H9 (cell line): ENCODE results near the gene CDYL. TPM values are rescaled to one million over a fixed set of nuclear protein-coding genes. Genes with fewer than 3 reads are reported as not detected.

ENCODE experiments used
- DNase-seq: peaks from one replicate; pipeline ENCODE4 v3.0.0-alpha.2; 2017
- H2AFZ ChIP-seq: one replicate; pipeline ENCODE4 v1.6.1; 2013; ENCODE audit warnings: mild to moderate bottlenecking, low read length, control low read depth, moderate library complexity
- H2AK5ac ChIP-seq: 2 replicates; pipeline ENCODE4 v1.6.1; 2013; ENCODE audit warnings: low read length, control low read depth, mixed read lengths; ENCODE audit not compliant: insufficient read length
- H2BK120ac ChIP-seq: one replicate; pipeline ENCODE4 v1.6.1; 2013; ENCODE audit warnings: low read depth, mild to moderate bottlenecking, low read length, control low read depth, inconsistent platforms; ENCODE audit not compliant: poor library complexity, severe bottlenecking
- H2BK12ac ChIP-seq: 2 replicates; pipeline ENCODE4 v1.6.1; 2013; ENCODE audit warnings: low read length, control low read depth, mixed read lengths, low read depth; ENCODE audit not compliant: insufficient read length
- H2BK15ac ChIP-seq: 2 replicates; pipeline ENCODE4 v1.6.1; 2013; ENCODE audit warnings: low read depth, low read length, control low read depth
- H2BK20ac ChIP-seq: one replicate; pipeline ENCODE4 v1.6.1; 2013; ENCODE audit warnings: low read depth, mild to moderate bottlenecking, low read length, control low read depth, inconsistent platforms; ENCODE audit not compliant: poor library complexity, severe bottlenecking
- H2BK5ac ChIP-seq: 2 replicates; pipeline ENCODE4 v1.6.1; 2013; ENCODE audit warnings: low read length, control low read depth, mixed read lengths; ENCODE audit not compliant: insufficient read length
- H3K14ac ChIP-seq: 2 replicates; pipeline ENCODE4 v1.6.1; 2013; ENCODE audit warnings: low read length, control low read depth; ENCODE audit not compliant: insufficient read depth
- H3K18ac ChIP-seq: 2 replicates; pipeline ENCODE4 v1.6.1; 2013; ENCODE audit warnings: low read depth, mild to moderate bottlenecking, mixed read lengths, low read length, control low read depth; ENCODE audit not compliant: insufficient read length
- H3K23ac ChIP-seq: 2 replicates; pipeline ENCODE4 v1.6.1; 2013; ENCODE audit warnings: low read length, control low read depth, mixed read lengths, low read depth; ENCODE audit not compliant: insufficient read length
- H3K23me2 ChIP-seq: 2 replicates; pipeline ENCODE4 v1.6.1; 2013; ENCODE audit warnings: low read depth, mild to moderate bottlenecking, mixed read lengths, low read length, control low read depth; ENCODE audit not compliant: insufficient read length, poor library complexity, severe bottlenecking
- H3K27ac ChIP-seq: 2 replicates; pipeline ENCODE4 v1.5.1; 2013; ENCODE audit warnings: low read length, control low read depth, mixed read lengths, low read depth; ENCODE audit not compliant: insufficient read length
- H3K27me3 ChIP-seq: 2 replicates; pipeline ENCODE4 v1.6.1; 2013; ENCODE audit warnings: low read length, control low read depth, inconsistent platforms; ENCODE audit not compliant: insufficient read depth
- H3K4ac ChIP-seq: 2 replicates; pipeline ENCODE4 v1.6.1; 2013; ENCODE audit warnings: low read depth, mild to moderate bottlenecking, control low read depth, inconsistent platforms, low read length, moderate library complexity
- H3K4me1 ChIP-seq: 2 replicates; pipeline ENCODE4 v1.6.1; 2013; ENCODE audit warnings: low read length, control low read depth, inconsistent platforms; ENCODE audit not compliant: insufficient read depth
- H3K4me2 ChIP-seq: 2 replicates; pipeline ENCODE4 v1.6.1; 2013; ENCODE audit warnings: low read length, control low read depth, mixed read lengths; ENCODE audit not compliant: insufficient read length, insufficient read depth
- H3K56ac ChIP-seq: 2 replicates; pipeline ENCODE4 v1.6.1; 2013; ENCODE audit warnings: low read depth, mild to moderate bottlenecking, mixed read lengths, low read length, control low read depth; ENCODE audit not compliant: insufficient read length
- H3K79me1 ChIP-seq: 2 replicates; pipeline ENCODE4 v1.6.1; 2013; ENCODE audit warnings: low read depth, mild to moderate bottlenecking, moderate library complexity, low read length, control low read depth, inconsistent platforms; ENCODE audit not compliant: insufficient read depth, poor library complexity, severe bottlenecking
- H3K79me2 ChIP-seq: 2 replicates; pipeline ENCODE4 v1.6.1; 2013; ENCODE audit warnings: low read length, control low read depth, inconsistent platforms; ENCODE audit not compliant: insufficient read depth
- H3K9ac ChIP-seq: 2 replicates; pipeline ENCODE4 v1.6.1; 2013; ENCODE audit warnings: low read length, control low read depth, mixed read lengths; ENCODE audit not compliant: insufficient read length; ENCODE audit errors: extremely low read depth
- H3K9me3 ChIP-seq: one replicate; pipeline ENCODE4 v1.6.1; 2013; ENCODE audit warnings: low read depth, low read length, inconsistent platforms; ENCODE audit not compliant: control insufficient read depth
- H3T11ph ChIP-seq: one replicate; pipeline ENCODE4 v1.6.1; 2013; ENCODE audit warnings: mild to moderate bottlenecking, low read length, control low read depth, inconsistent platforms
- H4K20me1 ChIP-seq: one replicate; pipeline ENCODE4 v1.6.1; 2013; ENCODE audit not compliant: control insufficient read depth, insufficient read length, insufficient read depth
- H4K5ac ChIP-seq: 2 replicates; pipeline ENCODE4 v1.6.1; 2013; ENCODE audit warnings: low read depth, mild to moderate bottlenecking, mixed read lengths, low read length, control low read depth; ENCODE audit not compliant: insufficient read length
- H4K8ac ChIP-seq: replicated peaks from 2 replicates; pipeline ENCODE4 v1.6.1; 2013; ENCODE audit warnings: low read length, control low read depth, mixed read lengths, low read depth; ENCODE audit not compliant: insufficient read length
- H4K91ac ChIP-seq: 2 replicates; pipeline ENCODE4 v1.6.1; 2013; ENCODE audit warnings: low read depth, mild to moderate bottlenecking, moderate library complexity, mixed read lengths, low read length, control low read depth; ENCODE audit not compliant: insufficient read length
- H3K27ac Mint-ChIP-seq, 3 experiments: 2 replicates in 2 of 3; 3 replicates in 1 of 3; pipeline ENCODE4 v1.8.0; 2020 to 2021; ENCODE audit warnings: mixed read lengths in 3 of 3, mild to moderate bottlenecking in 1 of 3, moderate library complexity in 1 of 3
- H3K27me3 Mint-ChIP-seq: 2 replicates; pipeline ENCODE4 v1.8.0; 2021; ENCODE audit warnings: low read depth, mild to moderate bottlenecking, moderate library complexity, mixed read lengths
- H3K36me3 Mint-ChIP-seq, 3 experiments: 2 replicates in 2 of 3; 3 replicates in 1 of 3; pipeline ENCODE4 v1.8.0; 2020 to 2021; ENCODE audit warnings: low read depth in 3 of 3, mixed read lengths in 3 of 3; ENCODE audit not compliant: insufficient read depth in 1 of 3
- H3K4me1 Mint-ChIP-seq, 2 experiments: 2 replicates each; pipeline ENCODE4 v1.8.0; 2020; ENCODE audit warnings: mixed read lengths in 2 of 2
- H3K4me3 Mint-ChIP-seq, 2 experiments: 2 replicates in 1 of 2; 3 replicates in 1 of 2; pipeline ENCODE4 v1.8.0; 2020 to 2021; ENCODE audit warnings: mild to moderate bottlenecking in 2 of 2, mixed read lengths in 2 of 2, moderate library complexity in 1 of 2
- H3K9me3 Mint-ChIP-seq, 2 experiments: 2 replicates in 1 of 2; 3 replicates in 1 of 2; pipeline ENCODE4 v1.8.0; 2020; ENCODE audit warnings: mild to moderate bottlenecking in 2 of 2, mixed read lengths in 2 of 2, moderate library complexity in 1 of 2
- WGBS: extraction: QIAGEN DNeasy Blood & Tissue Kit; methylation state at CpG from one replicate; pipeline ENCODE4 v1.1.7; 2013; ENCODE audit warnings: missing lambda C conversion rate, low lambda C conversion rate, mixed read lengths; ENCODE audit not compliant: insufficient read length; ENCODE audit errors: extremely low coverage; 5-methylcytosine and 5-hydroxymethylcytosine counted together
- total RNA-seq: library from RNA; stranded (reverse); gene quantifications from 2 replicates; pipeline ENCODE4 v1.2.1, GENCODE V29; 2021
- TF ChIP-seq, protein P1 (sequence below): fragments of 200-600 bp; sonication (generic); conservative IDR thresholded peaks from 3 replicates; pipeline ENCODE4 v1.8.0; 2021; ENCODE audit warnings: antibody characterized with exemption, mild to moderate bottlenecking

Gene CDYL
- total RNA-seq, 1 experiment from 2014 or later: 95.0 TPM

DNA sequence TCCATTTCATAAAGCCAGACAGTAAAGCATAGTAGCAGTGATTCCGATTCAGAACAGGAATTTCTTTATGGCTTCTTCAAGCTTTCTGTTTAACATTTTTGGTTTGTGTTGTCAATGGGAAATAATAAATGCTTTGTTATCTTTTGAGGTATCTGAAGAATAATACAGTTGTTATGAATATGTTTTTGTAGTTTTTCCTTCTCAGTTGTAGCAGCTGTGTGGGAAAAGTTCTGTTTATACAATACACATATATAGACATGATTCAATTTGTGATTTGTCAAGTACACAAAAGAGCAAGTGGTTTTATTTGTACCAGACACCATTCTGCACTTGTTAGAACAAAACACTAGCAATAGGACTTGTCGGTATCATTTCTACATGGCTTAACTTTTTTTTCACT lies 96.6 kb downstream of the CDYL start:
- Histone ChIP-seq H2BK12ac (no peak overlapping the region), H4K5ac (no peak overlapping the region), H2BK5ac (no peak overlapping the region), H4K8ac (no peak overlapping the region), H3K4me1 (0 out of 2 replicates have a peak, but pooled peaks cover 2% of the 10 kb centered on the region), H3K9ac (no peak overlapping the region), H3K14ac (no peak overlapping the region), H3K23ac (no peak overlapping the region), H3K4me2 (no peak overlapping the region), H3K27ac (no peak overlapping the region), H3K56ac (no peak overlapping the region), H3K79me1 (peaks cover 6% of the 10 kb centered on the region), H3T11ph (no peak overlapping the region), H2BK15ac (no peak overlapping the region), H2BK120ac (no peak overlapping the region), H2AK5ac (no peak overlapping the region), H2BK20ac (no peak overlapping the region), H4K91ac (no peak overlapping the region), H3K4ac (no peak overlapping the region), H3K27me3 (no peaks in the 10 kb centered on the region), H4K20me1 (no peaks in the 10 kb centered on the region), H3K18ac (no peak overlapping the region), H3K9me3 (no peaks in the 10 kb centered on the region), H3K23me2 (no peaks in the 10 kb centered on the region), H3K79me2 (peaks cover 48% of the 10 kb centered on the region; the same call in 1 of the 2 replicates), H2AFZ (no peak overlapping the region)
- H3K27me3 Mint-ChIP-seq: no peaks in the 10 kb centered on the region
- H3K4me1 Mint-ChIP-seq: peaks cover 43% of the 10 kb centered on the region in 2 experiments
- 0 out of 7 replicates have a peak, but pooled peaks cover 0 to 2% (median 0%) of the 10 kb centered on the region in 3 experiments for H3K36me3 Mint-ChIP-seq
- H3K4me3 Mint-ChIP-seq: no peak overlapping the region
- no CpG with 5 or more reads among the region's 2 CpGs for WGBS
- TF ChIP-seq, protein P1, sequence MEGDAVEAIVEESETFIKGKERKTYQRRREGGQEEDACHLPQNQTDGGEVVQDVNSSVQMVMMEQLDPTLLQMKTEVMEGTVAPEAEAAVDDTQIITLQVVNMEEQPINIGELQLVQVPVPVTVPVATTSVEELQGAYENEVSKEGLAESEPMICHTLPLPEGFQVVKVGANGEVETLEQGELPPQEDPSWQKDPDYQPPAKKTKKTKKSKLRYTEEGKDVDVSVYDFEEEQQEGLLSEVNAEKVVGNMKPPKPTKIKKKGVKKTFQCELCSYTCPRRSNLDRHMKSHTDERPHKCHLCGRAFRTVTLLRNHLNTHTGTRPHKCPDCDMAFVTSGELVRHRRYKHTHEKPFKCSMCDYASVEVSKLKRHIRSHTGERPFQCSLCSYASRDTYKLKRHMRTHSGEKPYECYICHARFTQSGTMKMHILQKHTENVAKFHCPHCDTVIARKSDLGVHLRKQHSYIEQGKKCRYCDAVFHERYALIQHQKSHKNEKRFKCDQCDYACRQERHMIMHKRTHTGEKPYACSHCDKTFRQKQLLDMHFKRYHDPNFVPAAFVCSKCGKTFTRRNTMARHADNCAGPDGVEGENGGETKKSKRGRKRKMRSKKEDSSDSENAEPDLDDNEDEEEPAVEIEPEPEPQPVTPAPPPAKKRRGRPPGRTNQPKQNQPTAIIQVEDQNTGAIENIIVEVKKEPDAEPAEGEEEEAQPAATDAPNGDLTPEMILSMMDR: no peak
- H3K27ac Mint-ChIP-seq: no peak overlapping the region
- DNase-seq: no peak
- H3K9me3 Mint-ChIP-seq: no peaks in the 10 kb centered on the region
